ENCODE measurements around the gene IL10.

The IL10 gene

GRCh38 chr1:206772243-206772937 lies at the start of gene IL10:
Gene IL10 (minus strand): TSS chr1:206772494. CDS start chr1:206772435, 59 bp downstream.
- no peak for DNase-seq

DNA sequence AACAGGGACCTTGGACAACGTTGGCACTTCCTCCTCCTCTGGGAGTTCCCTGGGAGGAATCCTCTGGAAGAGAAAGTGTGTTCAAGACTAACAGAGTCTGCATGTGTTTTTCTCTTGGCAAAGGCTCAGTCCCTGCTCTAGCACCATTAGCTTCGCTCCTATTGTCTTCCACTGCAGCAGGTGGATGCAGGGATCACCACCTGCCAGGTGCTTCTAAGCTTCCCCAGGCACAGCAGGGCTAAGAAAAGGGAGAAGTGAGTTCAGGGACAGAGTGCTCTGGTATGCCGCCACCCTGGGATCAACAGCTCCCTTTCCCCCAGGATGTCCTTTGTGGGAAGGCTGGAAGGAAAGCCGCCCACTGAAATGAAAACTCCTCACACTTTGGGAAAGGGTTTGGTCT lies 49.2 kb upstream of the IL10 start:
- peak; percentile 70 for DNase-seq

DNA sequence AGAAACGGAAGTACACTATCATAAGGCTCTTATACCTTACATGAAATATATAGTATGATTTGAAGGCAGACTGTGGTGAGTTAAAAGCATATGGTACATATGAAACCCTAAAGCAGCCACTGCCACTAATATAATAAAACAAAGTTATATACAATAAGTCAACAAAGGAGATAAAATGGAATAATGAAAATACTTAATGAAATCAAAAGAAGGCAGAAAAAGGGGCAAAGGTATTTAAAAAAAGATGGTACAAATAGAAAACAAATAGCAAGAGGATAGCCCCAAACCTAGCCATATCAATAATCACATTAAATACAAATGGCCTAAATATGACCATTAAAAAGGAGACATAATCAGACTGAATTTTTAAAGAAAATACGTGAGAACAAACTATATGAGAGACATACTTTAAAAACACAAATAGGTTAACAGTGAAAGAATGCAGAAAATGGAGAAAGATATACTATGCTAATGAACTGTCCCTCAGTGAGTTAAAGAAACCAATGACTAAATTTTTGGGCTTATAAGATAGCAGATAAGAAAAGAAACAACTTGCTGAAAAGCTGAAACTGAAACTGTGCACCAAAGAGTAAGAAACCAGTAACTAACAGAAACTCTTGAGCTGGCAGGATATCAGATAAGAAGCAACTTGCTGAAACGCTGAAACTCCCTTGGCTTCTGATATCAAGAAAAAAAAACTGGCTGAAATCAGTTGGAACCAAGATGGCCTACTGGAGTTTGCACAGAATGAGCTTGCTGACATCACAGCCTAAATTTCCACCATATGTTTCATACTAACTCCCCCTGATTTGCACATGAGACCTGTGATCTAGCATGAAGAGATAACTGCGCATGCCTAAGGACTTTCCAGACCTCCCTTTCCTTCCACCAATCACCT lies 44.3 kb upstream of the IL10 start:
- no peak for DNase-seq

- peak; percentile 88 for DNase-seq
Measured at GRCh38 chr1:206814716-206815341, 42.5 kb upstream of the IL10 start.

GRCh38 chr1:206812471-206812870 lies 40.2 kb upstream of the IL10 start:
- DNase-seq: no peak

- DNase-seq: peak; percentile 40
Measured at GRCh38 chr1:206809504-206810084, 37.3 kb upstream of the IL10 start.

DNA sequence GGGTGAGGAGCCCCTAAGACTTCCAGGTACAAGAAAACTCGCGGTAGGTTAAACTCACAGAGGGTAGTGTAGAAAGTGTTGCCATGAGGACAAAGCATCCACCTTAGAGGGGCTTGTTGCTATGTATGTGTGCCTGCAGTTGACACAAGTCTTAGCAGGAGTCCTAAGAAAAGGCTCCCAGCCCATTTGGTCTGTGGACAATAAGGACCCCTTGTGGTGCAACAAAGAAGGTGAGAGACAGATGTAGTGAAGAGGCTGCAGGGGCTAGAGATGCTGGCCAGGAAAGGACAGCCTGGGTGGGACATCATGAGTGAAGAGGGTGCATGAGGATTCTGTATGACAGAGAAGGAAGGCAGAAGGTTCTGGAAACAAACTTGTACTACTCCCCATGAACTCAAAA lies 36.3 kb upstream of the IL10 start:
- DNase-seq: no peak

- DNase-seq: no peak
Measured at GRCh38 chr1:206805357-206805756, 33.1 kb upstream of the IL10 start.

DNA sequence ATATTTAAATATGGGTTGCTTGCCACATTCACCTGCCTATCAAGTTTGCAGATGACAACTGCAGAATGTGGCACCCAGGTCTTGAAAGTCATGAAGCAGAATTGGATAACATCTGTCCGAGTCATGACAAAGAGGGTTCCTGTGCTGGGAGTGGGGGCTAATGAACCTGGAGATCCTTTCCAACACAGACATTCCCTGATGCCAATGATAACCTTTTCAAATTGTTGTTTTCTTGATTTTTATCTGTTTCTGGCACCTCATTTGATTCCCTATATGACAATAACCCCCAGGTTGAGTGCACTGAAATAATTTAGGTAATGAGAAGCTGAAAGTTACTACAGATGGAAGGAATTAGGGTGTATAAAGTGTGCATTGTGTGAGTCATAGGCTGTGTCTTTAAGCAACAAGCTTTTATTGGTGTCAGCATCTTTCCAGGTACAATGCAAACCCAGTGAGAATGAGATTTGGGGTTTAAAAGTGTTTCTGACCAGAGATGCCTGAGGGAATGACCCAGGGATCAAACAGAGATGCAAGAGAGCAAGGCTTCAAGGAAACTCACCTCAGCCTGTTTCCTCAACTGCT lies 32.0 kb upstream of the IL10 start:
- DNase-seq: no peak

- no peak for DNase-seq
Measured at GRCh38 chr1:206803221-206803730, 31.0 kb upstream of the IL10 start.

DNA sequence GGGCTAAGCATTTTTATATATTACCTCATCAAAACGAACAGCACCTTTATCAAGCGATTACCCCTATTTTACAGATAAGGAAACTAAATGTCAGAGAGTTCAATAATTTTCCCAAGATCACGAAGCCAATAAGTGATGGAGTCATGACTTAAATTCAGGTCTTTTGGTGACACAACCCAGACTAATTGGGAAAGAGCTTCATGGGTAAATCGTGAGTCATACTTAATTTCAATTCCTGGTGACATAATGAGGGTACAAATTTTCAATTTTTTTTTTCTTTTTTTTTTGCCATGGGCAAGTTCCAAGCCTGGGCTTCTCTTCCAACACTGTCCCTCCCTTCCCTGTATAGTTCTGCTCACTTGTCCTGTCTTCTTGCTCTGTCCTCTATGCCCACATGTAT lies 30.1 kb upstream of the IL10 start:
- DNase-seq: no peak

GRCh38 chr1:206801467-206801866 lies 29.2 kb upstream of the IL10 start:
- DNase-seq: no peak

DNA sequence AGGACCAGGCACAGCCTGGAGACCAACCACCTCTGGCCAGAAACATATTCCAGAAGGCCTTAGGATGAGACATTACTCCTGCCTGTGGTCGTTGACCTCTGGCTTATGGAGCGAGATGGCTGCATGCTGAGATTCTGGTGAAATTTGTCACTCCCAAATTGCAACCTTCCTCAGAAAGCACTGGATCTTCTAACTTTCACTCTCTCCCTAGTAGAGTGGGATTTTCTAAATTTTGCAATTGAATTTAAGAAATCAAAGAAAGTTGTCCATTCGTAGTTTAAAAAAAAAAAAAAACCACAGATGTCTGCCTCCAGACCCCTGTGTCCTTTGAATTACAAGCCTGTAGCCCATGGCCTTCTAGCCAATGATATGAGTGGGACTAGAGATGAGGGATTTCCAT lies 28.6 kb upstream of the IL10 start:
- no peak for DNase-seq

GRCh38 chr1:206800411-206800810 lies 28.1 kb upstream of the IL10 start:
- no peak for DNase-seq

DNA sequence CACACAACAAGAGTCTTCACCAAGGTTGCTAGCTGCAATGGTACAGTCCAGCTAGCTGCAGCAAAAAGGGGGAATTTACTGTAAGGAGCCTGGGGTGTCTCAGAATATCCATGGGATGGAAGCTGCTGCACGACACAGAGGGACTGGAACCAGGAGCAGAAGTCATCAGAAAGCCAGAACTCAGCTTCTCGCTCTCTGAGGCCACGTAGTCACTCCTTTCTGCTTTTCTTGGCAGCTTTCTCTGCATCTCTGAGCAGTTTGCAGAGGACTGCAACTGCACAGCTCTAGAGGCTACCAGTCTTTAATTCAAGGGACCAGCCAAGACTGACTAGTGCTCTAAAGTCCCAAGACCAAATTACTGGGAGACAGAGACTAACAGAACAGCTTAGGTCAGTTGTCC lies 27.0 kb upstream of the IL10 start:
- DNase-seq: no peak

DNA sequence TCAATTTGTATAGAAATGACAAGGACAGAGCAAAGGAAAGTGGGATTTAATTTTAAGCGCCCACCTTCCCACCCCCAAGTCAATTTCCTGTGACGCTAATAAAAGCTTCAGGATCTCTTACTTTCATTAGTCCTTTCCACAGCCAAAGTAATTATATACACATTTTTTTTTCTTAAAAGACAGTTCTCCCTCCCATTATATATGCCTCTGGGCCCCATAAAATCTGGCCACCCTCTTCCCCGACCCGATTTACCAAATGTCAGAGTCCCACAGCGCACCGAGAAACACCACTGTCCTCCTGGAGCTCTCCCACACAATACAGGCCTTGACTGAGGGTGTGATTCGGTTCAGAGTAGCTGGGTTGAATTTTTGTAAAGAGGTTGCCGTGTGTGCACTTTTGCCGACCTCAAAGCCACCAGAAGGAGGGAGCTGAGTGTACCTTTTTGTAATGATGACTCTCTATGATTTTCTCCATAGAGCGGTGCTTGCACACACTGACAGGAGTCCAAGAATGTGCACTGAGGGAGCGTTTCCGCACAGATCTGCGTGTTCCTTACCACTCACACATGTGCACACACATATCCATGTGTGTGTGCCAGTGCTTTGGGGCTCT lies 26.2 kb upstream of the IL10 start:
- no peak for DNase-seq

DNA sequence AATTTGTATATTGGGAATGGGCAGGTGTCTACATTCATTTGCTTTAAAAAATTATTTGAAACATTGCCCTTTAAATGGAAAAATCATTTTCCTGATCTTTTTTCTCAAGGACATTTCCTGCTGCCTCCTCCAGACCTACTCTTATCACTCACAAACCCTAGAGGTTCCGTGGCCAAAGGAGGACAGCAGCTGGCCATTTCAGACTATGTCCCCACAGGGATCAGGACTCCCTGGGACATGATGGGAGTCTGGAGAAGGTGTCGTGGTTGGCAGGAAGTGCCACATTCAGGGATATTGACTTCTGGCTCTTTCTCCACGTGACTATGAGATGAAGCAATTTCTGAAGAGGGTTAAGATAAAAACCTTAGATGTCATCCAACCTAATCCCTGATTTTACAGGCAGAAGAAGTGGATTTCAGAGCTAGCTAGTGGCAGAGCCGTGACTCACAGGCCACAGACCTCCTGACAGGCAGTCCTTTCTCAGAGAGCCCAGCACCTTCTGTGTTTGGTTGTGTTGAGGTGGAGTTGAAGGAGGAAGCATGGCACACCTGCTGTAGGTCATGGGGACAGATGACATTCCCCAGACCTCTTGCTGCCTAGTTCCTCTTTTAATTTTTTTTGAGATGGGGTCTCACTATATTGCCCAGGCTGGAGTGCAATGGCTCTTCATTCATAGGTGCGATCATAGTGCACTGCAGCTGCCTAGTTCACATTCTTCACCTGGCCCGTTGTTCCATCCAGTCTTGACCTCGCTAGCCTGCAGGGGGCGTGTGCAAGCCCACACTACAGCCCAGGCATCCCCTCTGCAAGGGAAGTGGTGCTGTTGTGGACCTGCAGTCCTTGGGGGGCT lies 25.5 kb upstream of the IL10 start:
- no peak for DNase-seq

DNA sequence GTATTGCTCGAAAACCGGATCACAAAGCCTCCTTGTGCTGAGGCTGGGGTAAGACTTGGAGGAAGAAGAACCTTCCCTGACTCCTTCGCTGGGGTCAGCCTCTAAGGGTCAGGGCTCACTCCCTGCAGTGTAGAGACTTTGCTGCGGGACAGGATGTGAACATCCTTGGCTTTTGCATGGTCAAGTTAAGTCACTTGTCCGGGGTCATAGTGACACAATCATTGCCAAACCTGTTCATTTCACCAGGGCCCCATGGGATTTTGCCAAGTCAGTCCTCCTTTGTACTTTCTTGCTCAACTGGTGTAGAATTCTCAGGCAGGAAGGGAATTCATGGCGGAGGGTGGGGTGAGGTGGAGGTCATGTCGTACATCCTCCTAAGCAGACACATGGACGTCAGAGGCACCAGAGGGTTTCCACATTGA lies 24.7 kb upstream of the IL10 start:
- no peak for DNase-seq

- DNase-seq: no peak
Measured at GRCh38 chr1:206796116-206796515, 23.8 kb upstream of the IL10 start.

DNA sequence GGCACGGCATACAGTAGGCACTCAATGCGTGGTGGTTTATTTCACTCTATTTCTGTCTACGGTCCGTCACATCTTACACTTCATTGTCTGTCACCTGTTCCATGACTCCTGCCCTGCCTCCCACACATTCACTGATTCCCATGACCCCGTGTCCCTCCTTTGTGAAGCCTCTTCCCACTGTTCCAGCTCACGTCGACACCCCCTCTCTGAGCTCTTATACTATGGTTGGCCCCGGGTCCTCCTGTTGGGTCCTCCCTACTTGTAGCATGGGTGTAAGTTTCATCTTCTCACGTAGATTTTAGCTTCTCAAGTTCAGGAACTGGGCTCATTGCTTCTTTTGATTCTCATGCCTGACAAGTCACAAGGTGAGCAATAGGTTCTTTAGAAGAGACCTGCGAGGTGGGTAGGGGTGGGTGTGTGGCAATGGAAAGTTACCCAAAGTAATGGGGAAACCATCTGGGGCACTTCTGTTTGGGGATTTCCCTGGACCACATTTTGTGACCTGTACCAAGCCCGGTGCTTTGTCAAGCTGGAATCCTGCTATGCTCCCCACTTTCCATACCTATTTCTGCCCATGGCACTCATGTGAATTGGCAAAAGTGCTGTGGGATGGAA lies 22.1 kb upstream of the IL10 start:
- no peak for DNase-seq

GRCh38 chr1:206793620-206794019 lies 21.3 kb upstream of the IL10 start:
- no peak for DNase-seq

All from NCI-H1105 treated with DMSO at 0.1 percent for 48 hours (cell line).